Stimulated activated CD4-positive, alpha-beta T cell treated with anti-CD3 and anti-CD28 coated beads, Interleukin-2, amount 100 ng/mL, for 48 hours (primary cell): ENCODE results near the gene CDKAL1.
"Not testable (repeated sequence)": the region's sequence is repeated elsewhere in the genome, so short reads cannot be mapped to it uniquely, and the experiment has no call there.

Experiments
- DNase-seq, 2 donors: peaks; one replicate each; pipeline ENCODE4 v3.0.0-alpha.2; 2020

CDKAL1 gene

GRCh38 chr6:21193790-21194475 lies 659.7 kb downstream of the CDKAL1 start:
- no peak for DNase-seq

- not testable (repeated sequence) for DNase-seq
These were observed 661.0 kb downstream of the CDKAL1 start for GRCh38 chr6:21195301-21195700.

GRCh38 chr6:21198032-21198640 lies 663.9 kb downstream of the CDKAL1 start:
- no peak for DNase-seq

GRCh38 chr6:21199262-21199661 lies 665.0 kb downstream of the CDKAL1 start:
- DNase-seq = no peak

- DNase-seq = no peak
These were observed 666.0 kb downstream of the CDKAL1 start for GRCh38 chr6:21200134-21200870.

- no peak for DNase-seq
These were observed 666.9 kb downstream of the CDKAL1 start for GRCh38 chr6:21201187-21201586.

GRCh38 chr6:21201637-21202350 lies 667.5 kb downstream of the CDKAL1 start:
- no peak for DNase-seq

- DNase-seq = no peak
These were observed 668.3 kb downstream of the CDKAL1 start for GRCh38 chr6:21202521-21202920.

GRCh38 chr6:21204951-21205350 lies 670.7 kb downstream of the CDKAL1 start:
- DNase-seq = no peak

GRCh38 chr6:21208081-21208795 lies 674.0 kb downstream of the CDKAL1 start:
- DNase-seq = no peak

GRCh38 chr6:21208796-21209186 lies 674.5 kb downstream of the CDKAL1 start:
- DNase-seq = no peak

- DNase-seq = no peak
These were observed 679.2 kb downstream of the CDKAL1 start for GRCh38 chr6:21213492-21213891.

GRCh38 chr6:21214738-21215448 lies 680.6 kb downstream of the CDKAL1 start:
- no peak for DNase-seq

- DNase-seq = no peak
These were observed 685.0 kb downstream of the CDKAL1 start for GRCh38 chr6:21219241-21219640.

- DNase-seq = no peak
These were observed 685.6 kb downstream of the CDKAL1 start for GRCh38 chr6:21219856-21220255.

- DNase-seq = no peak
These were observed 686.2 kb downstream of the CDKAL1 start for GRCh38 chr6:21220271-21220987.

- no peak for DNase-seq
These were observed 688.4 kb downstream of the CDKAL1 start for GRCh38 chr6:21222656-21223055.

- DNase-seq = no peak
These were observed 691.7 kb downstream of the CDKAL1 start for GRCh38 chr6:21225912-21226311.

- DNase-seq = no peak
These were observed 693.2 kb downstream of the CDKAL1 start for GRCh38 chr6:21227486-21227885.

GRCh38 chr6:21228411-21228810 lies 694.2 kb downstream of the CDKAL1 start:
- DNase-seq = no peak

- no peak for DNase-seq
These were observed 694.7 kb downstream of the CDKAL1 start for GRCh38 chr6:21228876-21229460.
